Muscle layer of duodenum (tissue), 2 donors: Measurements from ENCODE around the gene F7.

ENCODE experiments used
- H3K27ac ChIP-seq: one replicate; pipeline ENCODE4 v1.7.0; 2013; ENCODE audit warnings: mild to moderate bottlenecking, low read length
- H3K27me3 ChIP-seq: one replicate; pipeline ENCODE4 v1.7.0; 2013; ENCODE audit warnings: low read depth, mild to moderate bottlenecking, control low read depth, low read length
- H3K36me3 ChIP-seq, 2 donors: one replicate each; pipeline ENCODE4 v1.7.0; 2013; ENCODE audit warnings: low read length in 2 of 2, control low read depth in 1 of 2, mild to moderate bottlenecking in 1 of 2; ENCODE audit not compliant: insufficient read depth in 2 of 2, control insufficient read depth in 1 of 2
- H3K4me1 ChIP-seq, 2 donors: one replicate each; pipeline ENCODE4 v1.7.0; 2013; ENCODE audit warnings: low read length in 2 of 2, mild to moderate bottlenecking in 2 of 2, control low read depth in 1 of 2, moderate library complexity in 1 of 2; ENCODE audit not compliant: insufficient read depth in 2 of 2, control insufficient read depth in 1 of 2
- H3K4me3 ChIP-seq, 2 donors: one replicate each; pipeline ENCODE4 v1.7.0; 2013; ENCODE audit warnings: low read length in 2 of 2, low read depth in 1 of 2, mild to moderate bottlenecking in 1 of 2
- H3K9me3 ChIP-seq, 2 donors: one replicate each; pipeline ENCODE4 v1.7.0; 2013; ENCODE audit warnings: low read length in 2 of 2, control low read depth in 1 of 2, mild to moderate bottlenecking in 1 of 2; ENCODE audit not compliant: control insufficient read depth in 1 of 2
- donor health status: healthy.

Gene F7

DNA sequence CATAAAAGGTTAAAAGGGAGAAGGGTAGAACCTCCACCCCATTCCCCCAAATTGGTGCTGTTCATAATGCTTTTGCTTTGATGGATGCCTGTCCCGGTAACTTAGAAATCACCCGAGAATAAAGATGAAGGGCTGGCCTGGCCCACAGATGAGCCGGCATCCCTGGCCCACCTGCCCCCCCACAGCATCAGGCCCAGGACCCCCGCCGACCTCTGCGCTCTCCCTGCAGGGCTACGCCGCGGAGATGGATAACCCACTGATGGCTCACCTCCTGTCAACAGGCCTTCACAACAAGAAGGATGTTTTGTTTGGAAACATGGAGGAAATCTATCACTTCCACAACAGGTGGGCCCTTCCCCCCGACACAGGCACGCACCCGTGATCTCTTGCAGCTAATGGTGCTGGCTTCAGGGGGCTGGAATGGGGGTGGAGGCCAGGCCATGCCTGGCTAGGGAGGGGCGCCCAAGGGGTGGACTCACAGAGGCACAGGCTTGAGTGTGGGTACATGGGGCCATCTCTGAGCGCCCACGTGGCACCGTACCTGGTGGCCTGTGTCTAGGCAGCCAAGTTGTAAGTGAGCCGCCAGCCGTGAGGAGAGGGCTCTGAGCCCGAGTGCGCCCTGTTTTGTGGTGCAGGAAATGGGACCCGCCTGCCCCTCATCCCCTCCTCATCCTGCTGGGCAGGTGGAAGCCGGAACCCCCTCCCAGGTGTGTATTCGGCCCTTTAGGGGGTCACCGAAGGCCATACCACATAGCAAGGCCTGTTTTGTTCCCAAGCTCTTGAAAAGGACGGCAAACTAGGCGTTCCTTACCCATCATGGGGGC lies 23.2 kb upstream of the F7 start:
- Histone ChIP-seq H3K9me3 (no peaks in the 10 kb centered on the region), H3K27me3 (no peaks in the 10 kb centered on the region), H3K4me3 (no peak overlapping the region), H3K4me1 (no peaks in the 10 kb centered on the region), H3K27ac (no peak overlapping the region), H3K36me3 (no peaks in the 10 kb centered on the region)

DNA sequence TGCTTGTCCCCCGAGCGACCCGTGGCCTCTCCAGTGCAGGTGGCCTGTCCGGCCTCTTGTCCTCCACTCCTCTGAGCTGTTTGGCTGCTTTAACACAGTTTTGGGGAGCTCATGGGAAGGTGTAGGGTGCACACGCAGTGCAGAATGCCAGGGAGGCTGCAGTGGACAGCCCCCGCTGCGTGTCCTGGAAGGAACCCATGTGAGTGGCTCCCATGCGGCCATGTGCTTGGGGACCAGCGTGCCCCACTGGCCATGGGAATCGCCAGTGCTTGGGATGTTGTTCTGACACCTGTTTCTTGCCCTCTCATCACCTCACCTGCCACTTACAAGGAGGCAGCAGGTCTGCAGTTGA lies 22.6 kb upstream of the F7 start:
- Histone ChIP-seq H3K9me3 (no peaks in the 10 kb centered on the region), H3K36me3 (no peaks in the 10 kb centered on the region), H3K27ac (no peak overlapping the region), H3K4me3 (no peak overlapping the region), H3K27me3 (no peaks in the 10 kb centered on the region), H3K4me1 (no peaks in the 10 kb centered on the region)

DNA sequence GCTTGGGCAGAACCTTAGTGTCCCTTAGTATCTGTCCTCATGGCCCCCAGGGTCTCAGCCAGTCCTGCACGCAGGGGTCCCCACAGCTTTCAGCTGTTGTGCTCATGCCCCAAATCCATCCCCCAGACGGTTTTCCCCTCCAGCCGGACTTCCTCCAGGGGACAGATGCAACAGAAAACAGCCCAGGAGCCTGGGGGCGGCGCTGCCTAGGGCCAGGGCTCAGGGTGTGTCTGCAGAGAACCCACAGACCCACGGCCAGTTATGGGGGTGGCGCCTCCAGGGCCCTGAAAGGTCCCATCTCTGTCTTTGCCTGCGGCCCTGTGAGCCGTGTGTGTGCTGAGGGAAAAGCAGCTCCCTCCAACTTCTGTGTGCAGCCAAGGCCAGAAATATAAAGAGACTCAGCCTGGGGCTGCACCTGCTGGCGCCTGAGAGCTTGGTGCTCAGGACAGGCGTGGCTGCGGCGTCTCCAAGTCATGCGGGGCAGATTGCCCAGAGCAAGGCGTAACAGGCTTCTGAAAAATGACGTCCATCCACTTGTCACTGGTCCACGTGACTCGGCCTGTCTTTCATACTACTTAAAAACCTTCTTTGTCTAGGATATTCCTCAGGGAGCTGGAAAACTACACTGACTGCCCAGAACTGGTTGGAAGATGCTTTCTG lies 22.1 kb upstream of the F7 start:
- Histone ChIP-seq H3K4me3 (no peak overlapping the region), H3K27ac (no peak overlapping the region), H3K36me3 (no peaks in the 10 kb centered on the region), H3K4me1 (no peaks in the 10 kb centered on the region), H3K27me3 (no peaks in the 10 kb centered on the region), H3K9me3 (no peaks in the 10 kb centered on the region)

DNA sequence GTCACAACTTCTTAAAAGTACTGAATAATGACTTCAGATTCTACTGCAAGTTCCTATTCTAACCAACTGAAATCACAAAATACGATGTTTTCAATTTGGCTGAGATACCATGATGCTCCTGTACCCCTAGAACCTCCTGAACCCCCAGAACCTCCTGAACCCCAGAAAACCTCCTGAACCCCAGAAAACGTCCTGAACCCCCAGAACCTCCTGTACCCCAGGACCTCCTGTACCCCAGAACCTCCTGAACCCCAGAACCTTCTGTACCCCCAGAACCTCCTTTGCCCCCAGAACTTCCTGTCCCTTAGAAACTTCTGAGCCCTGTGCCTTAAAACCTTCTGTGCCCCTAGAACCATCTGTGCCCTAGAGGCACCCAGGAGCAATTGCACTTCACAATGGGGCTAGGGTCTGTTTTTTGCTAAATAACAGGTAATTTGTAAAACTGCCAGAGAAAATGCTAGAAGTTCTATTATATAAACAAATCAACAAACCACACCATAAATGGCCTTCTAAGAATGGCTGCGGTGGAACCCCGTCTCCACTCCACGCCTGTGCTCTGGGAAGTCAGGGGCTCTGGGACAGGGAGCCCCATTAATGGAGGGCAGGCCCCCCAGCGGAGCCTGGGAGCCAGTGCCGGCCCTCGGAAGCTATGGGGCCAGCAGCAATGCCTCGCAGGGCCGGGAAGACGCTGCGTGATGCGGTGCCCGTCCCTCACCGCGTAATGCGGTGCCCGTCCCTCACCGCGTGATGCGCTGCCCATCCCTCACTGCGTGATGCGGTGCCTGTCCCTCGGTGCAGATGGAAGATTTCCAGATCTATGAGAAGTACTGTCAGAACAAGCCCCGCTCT lies 21.3 kb upstream of the F7 start:
- Histone ChIP-seq H3K9me3 (no peaks in the 10 kb centered on the region), H3K36me3 (no peaks in the 10 kb centered on the region), H3K4me3 (no peak overlapping the region), H3K27me3 (no peaks in the 10 kb centered on the region), H3K27ac (no peak overlapping the region), H3K4me1 (no peaks in the 10 kb centered on the region)

DNA sequence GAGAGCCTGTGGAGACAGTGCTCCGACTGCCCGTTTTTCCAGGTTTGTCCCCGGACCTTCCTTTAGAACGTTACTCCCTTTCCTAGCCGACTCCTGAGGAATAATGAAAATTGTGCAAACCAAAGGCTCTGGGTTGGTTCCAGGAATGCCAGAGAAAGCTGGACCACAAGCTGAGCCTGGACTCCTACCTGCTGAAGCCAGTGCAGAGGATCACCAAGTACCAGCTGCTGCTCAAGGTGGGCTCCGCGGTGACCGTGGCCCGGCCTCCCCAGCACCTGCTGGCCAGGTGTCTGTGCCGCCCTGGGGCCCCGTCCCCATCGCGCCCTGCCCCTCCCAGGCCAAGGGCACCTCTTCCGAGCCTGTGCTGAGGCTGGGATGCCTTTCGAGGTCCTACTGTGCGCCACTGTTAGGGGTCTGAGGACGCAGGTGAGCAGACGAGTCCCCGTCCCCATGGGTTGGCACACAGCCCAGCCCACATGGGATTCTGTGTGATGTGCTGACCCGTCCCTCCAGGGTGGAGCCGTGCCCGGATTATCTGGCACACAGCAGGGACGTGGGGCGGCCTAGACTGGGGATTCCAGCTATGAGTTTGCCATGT lies 20.5 kb upstream of the F7 start:
- Histone ChIP-seq H3K4me1 (no peaks in the 10 kb centered on the region), H3K27me3 (no peaks in the 10 kb centered on the region), H3K36me3 (no peaks in the 10 kb centered on the region), H3K27ac (no peak overlapping the region), H3K4me3 (no peak overlapping the region), H3K9me3 (no peaks in the 10 kb centered on the region)

DNA sequence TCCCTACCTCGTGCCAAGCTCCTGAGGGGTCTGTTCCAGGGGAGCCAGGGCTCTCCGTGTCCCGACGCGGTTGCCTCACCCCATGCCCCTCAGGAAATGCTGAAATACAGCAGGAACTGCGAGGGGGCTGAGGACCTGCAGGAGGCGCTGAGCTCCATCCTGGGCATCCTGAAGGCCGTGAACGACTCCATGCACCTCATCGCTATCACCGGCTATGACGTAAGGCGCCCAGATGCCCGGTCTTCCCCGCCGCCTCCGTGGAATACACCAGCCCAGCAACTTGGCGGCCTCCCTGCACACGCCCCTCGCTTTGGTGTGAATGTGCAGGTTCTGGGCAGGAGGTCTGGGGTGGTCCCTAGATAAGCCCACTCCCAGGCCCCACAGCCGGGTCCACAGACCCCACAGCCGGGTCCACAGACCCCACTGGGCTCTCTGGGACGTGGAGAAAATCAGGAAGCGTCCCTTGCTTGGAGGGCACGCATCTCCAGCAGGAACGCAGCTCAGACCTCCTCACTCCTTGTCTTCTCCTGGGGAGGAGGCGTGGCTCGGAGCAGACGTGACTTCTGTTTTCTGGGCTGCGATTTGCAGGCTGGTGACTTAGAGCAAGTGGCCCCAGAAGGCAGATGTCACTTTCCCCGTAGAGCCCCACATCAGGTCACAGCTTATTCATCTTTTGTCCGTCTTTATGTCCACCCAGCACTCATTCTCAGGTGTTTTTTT lies 19.4 kb upstream of the F7 start:
- no peak overlapping the region for H3K4me3 ChIP-seq
- no peak overlapping the region for H3K27ac ChIP-seq
- no peaks in the 10 kb centered on the region for H3K4me1 ChIP-seq
- no peaks in the 10 kb centered on the region for H3K9me3 ChIP-seq
- H3K36me3 ChIP-seq, result no peaks in the 10 kb centered on the region
- no peaks in the 10 kb centered on the region for H3K27me3 ChIP-seq

DNA sequence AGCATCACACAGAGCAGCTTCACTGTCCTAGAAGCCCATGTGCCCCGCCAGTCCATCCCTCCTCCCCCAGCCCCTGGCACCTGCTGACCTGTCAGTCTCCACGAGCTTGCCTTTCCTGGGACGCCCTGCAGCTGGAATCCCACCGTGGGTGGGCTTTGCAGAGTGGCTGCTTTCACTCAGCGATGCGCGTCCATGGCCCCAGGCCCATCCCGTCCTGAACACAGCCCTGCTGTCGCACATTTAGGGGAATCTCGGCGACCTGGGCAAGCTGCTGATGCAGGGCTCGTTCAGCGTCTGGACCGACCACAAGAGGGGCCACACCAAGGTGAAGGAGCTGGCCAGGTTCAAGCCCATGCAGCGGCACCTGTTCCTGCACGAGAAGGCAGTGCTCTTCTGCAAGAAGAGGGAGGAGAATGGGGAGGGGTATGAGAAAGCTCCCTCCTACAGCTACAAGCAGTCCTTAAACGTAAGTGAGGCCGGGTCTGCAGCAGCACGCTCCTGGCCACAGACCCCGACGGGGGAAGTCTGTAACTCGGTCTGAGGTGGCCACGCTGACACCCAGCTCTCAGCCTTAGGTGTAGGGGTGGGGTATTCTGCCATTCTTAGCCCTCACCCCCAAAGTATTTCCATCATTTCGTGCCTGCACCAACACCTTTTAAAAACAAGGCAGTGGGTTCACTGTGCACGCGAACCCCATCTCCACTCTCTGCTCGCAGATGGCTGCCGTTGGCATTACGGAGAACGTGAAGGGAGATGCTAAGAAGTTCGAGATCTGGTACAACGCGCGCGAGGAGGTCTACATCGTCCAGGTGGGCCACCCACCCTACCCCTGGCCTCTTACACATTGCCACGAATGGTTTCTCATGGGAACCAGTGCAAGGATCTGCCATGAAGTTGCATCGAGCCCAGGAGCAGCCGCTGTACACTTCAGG lies 18.3 kb upstream of the F7 start:
- Histone ChIP-seq H3K9me3 (no peaks in the 10 kb centered on the region), H3K27me3 (no peaks in the 10 kb centered on the region), H3K4me1 (no peaks in the 10 kb centered on the region), H3K4me3 (no peak overlapping the region), H3K27ac (no peak overlapping the region), H3K36me3 (no peaks in the 10 kb centered on the region)

DNA sequence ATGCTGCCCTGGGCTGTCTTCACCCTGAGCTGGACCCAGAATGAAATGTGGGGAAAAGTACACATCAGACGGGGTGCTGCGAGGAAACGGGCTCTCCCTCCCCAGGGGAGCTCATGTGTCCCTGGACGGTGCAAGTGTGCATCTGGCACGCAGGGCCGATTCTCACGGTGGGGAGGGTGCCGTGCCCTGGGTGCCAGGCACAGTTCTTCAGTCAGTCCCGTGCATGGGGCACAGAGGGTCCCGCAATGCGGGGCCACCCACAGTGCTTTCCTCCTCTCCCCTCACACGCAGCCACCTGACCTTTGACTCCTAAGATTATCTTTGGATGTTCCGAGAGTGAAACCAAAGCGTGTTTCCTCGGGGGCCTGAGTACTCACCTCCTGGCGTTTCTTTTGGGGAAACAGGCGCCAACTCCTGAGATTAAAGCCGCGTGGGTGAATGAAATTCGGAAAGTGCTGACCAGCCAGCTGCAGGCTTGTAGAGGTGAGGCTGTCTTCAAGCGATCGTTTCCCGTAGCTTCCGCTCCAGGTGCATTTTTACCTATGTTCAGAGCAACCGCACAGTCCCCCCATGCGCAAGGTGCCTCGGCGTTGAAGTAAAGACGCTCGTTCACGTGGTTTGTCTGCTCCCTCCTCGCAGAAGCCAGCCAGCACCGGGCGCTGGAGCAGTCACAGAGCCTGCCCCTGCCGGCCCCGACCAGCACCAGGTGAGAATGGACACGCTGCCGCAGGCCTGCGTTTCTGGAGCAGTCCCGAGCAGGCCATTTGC lies 17.5 kb upstream of the F7 start:
- H3K27me3 ChIP-seq, result no peaks in the 10 kb centered on the region
- no peaks in the 10 kb centered on the region for H3K36me3 ChIP-seq
- H3K27ac ChIP-seq, result no peak overlapping the region
- no peaks in the 10 kb centered on the region for H3K4me1 ChIP-seq
- no peak overlapping the region for H3K4me3 ChIP-seq
- no peaks in the 10 kb centered on the region for H3K9me3 ChIP-seq

DNA sequence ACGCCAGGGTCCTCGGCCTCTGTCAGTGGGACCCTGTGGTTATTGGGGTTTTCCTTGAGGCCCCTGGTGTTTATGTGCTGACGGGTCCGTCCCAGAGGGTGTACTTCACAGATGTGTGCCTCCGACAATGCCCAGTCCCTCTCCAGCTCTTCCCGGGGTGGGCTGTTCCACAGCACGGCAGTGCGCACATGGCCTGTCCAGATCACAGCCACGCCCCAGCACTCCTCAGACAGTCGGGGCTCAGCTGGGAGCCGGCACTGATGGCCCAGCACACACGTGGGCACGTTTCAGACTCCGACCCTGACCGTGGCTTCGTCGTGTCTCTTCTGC lies 16.9 kb upstream of the F7 start:
- H3K36me3 ChIP-seq, result no peaks in the 10 kb centered on the region
- H3K27ac ChIP-seq, result no peak overlapping the region
- H3K4me1 ChIP-seq, result no peaks in the 10 kb centered on the region
- no peaks in the 10 kb centered on the region for H3K27me3 ChIP-seq
- H3K9me3 ChIP-seq, result no peaks in the 10 kb centered on the region
- H3K4me3 ChIP-seq, result no peak overlapping the region
